GM12873 (cell line): Measurements from ENCODE around the gene TMEM178B.

Source experiments
- TF ChIP-seq, protein P1 (sequence below): IDR thresholded peaks from 2 replicates; pipeline ENCODE4 v1.5.1; 2012; ENCODE audit warnings: low read depth, mild to moderate bottlenecking, moderate library complexity, low read length, control low read depth; ENCODE audit not compliant: insufficient read depth; ENCODE audit errors: missing control alignments

Gene TMEM178B

DNA sequence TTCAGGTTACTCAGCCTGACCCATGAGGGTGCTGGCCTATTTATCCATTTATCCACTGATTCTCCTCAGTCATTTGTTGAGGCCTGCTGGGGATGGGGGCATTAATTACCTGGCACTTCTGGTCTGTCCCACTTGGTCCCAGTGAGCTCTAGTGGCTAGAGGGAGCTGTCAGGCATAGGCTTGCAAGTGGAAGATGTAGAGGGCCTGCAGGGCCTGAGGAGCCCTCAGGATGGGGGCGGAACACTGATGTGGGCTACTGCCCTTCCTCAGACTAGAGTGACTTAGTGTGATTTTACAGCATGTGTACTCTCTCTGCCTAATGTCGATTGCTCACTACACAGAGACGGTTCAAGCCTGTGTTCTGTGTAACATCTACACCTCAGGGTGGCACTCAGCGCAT lies 45.3 kb downstream of the TMEM178B start:
- TF ChIP-seq, protein P1, sequence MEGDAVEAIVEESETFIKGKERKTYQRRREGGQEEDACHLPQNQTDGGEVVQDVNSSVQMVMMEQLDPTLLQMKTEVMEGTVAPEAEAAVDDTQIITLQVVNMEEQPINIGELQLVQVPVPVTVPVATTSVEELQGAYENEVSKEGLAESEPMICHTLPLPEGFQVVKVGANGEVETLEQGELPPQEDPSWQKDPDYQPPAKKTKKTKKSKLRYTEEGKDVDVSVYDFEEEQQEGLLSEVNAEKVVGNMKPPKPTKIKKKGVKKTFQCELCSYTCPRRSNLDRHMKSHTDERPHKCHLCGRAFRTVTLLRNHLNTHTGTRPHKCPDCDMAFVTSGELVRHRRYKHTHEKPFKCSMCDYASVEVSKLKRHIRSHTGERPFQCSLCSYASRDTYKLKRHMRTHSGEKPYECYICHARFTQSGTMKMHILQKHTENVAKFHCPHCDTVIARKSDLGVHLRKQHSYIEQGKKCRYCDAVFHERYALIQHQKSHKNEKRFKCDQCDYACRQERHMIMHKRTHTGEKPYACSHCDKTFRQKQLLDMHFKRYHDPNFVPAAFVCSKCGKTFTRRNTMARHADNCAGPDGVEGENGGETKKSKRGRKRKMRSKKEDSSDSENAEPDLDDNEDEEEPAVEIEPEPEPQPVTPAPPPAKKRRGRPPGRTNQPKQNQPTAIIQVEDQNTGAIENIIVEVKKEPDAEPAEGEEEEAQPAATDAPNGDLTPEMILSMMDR, result no peak

DNA sequence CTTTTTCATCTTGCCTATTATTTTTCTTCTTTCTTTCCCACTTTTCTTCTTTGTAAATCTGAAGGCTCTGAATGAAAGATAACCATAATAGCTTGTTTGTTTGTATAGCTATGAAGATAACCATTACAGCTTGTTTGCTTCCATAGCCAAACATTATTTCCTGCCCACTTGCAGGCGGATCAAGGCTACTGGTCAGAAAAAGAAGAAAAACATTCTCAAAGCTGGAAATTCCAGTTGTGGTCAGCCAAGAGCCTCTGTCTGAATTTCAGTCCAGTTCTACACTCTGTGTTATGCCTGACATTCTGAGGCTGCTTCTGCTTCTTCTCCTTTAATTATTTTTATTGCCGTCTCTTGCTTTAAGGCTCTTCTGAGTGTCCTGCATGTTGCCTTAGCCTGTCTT lies 48.9 kb downstream of the TMEM178B start:
- TF ChIP-seq, protein P1, result no peak

DNA sequence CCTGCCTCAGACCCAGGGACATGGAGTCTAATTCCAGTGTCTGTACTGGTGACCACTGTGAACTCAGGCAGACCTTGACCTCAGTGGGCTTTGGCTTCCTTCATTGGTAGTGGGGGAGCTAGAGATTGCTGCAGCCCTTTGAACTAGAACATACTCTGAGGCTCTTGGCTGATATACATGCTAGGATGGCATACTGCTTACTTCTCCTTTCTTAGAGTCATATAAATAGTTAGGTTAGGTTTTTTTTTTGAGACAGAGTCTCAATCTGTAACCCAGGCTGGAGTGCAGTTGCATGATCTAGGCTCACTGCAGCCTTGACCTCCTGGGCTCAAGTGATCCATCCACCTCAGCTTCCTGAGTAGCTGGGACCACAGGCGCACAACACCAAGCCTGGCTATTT lies 49.7 kb downstream of the TMEM178B start:
- TF ChIP-seq, protein P1, result no peak

DNA sequence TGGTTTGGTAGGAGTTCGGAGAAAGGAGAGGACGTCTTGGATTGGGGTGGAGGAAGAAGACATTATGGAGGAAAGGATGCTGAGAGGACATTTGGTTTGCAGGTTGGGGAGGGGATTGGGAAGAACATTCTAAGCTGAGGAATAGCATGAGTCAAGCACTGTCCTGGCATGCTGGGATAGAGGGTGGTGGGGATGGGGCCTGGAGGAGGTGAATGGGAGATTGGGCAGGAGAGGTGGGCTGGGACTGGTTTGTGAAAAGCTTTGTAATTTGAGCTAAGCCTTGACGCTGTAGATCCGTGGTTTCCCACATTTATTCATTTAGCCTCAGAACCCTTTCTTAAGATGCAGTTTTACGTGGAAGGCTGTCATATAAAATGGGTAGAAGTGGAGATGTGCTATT lies 52.2 kb downstream of the TMEM178B start:
- TF ChIP-seq, protein P1, result no peak

DNA sequence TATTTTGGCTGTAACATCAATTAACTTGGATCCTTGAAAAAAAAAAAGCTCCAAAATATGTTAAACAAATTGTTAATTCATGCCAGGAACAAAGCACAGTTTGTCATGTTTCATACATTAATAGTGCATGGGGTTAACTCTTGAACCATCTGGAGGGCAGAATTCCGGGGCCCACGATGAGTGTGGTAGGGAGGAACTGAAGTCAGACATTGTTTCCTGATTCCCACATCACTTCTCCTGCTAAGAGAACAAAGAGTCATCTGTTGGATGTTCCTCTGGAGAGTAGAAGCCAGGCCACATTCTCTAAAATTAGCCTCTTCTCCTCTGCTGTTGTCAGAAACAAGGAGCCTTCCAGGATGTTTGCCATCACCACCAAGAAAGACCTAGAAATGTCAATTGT lies 54.6 kb downstream of the TMEM178B start:
- TF ChIP-seq, protein P1, result no peak

DNA sequence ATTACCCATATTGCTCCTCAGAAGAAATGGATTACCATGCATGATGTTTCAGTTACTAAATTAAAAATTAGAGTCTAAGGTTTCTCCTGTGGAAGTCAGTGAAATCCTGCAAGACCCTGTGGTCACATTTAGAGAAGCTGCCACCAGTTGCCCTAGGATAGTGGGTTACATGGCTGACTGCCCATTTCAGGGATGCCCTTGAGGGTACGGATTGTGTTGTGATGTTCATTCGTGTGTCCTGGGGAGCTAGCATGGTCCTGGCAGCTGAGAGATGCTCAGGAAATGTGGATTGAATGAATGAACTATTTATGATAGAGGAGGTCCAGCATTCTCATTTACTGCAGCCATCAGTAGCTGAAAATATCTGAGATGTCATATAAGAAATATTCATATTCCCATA lies 55.1 kb downstream of the TMEM178B start:
- TF ChIP-seq, protein P1, result no peak

DNA sequence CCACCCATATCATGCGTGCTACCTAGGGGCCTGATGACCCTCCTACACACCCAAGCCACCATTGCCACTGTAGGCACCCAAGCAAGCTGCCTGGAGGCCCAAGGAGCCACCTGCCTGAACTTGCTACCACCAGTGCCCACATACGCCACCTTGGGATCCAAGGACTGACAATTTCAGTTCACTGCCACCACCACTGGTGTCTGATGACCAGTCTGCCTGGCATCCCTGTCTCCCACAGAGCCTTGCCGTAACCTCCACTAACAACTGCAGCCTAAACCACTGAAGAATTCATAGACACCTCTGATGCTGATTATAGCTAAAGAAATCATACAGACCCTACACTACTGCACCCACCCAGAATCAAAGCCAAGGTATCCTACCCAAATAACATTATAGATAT lies 58.8 kb downstream of the TMEM178B start:
- TF ChIP-seq, protein P1, result no peak

DNA sequence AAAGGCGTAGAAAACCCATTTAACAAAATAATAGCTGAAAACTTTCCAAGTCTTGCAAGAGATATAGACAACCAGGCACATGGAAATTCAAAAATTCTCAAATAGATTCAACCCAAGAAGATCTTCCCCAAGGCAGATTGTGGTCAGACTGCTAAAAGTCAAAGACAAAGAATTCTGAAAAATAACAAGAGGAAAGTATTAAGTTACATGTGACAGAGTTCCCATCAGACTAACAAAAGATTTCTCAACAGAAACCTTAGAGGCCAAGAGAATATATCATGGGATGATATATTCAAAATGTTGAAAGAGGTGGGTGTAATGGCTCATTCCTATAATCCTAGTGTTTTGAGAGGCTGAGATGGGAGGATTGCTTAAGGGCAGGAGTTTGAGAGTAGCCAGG lies 59.8 kb downstream of the TMEM178B start:
- TF ChIP-seq, protein P1, result no peak
